ENCODE data around the gene ASTN1.

DNA sequence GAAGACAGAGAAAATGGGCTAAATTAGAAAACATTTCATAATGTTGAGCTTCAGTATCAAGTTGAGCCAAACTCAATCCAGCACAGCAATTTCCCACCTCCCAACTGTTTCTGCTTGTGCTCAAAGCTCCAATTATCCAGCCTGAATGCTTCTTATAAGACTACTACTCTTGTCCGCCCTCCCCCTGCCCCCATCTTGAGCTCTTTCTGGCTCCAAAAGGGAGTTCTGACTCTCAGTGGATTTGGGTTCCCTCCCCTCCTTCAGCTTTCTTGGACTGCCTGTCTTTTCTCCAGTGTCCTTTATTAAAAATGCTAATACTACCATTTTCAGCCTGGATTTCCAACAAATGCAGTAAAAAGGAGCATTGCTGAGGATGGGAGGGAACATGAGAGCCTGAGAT, 174.8 kb downstream of the ASTN1 start:
- TF ChIP-seq CTCF (IDR thresholded peaks at IDR 0.05) (no peak), POLR2AphosphoS5 (IDR thresholded peaks at IDR 0.05) (no peak), POLR2A (IDR thresholded peaks at IDR 0.05; ENCODE audit: low read depth) (no peak)
